Measurements from ENCODE around the gene GUK1.
A peak's percentile ranks its signal among the peaks of the same experiment; 100 is the strongest.
"Not testable (repeated sequence)": the region's sequence is repeated elsewhere in the genome, so short reads cannot be mapped to it uniquely, and the experiment has no call there.

The GUK1 gene

GRCh38 chr1:228177721-228178710 is 37.9 kb downstream of the GUK1 start:
- DNase-seq (ENCODE audit: low read depth), result no peak

- no peak for DNase-seq (ENCODE audit: low read depth)
These were observed 38.9 kb downstream of the GUK1 start for GRCh38 chr1:228178737-228179684.

DNA sequence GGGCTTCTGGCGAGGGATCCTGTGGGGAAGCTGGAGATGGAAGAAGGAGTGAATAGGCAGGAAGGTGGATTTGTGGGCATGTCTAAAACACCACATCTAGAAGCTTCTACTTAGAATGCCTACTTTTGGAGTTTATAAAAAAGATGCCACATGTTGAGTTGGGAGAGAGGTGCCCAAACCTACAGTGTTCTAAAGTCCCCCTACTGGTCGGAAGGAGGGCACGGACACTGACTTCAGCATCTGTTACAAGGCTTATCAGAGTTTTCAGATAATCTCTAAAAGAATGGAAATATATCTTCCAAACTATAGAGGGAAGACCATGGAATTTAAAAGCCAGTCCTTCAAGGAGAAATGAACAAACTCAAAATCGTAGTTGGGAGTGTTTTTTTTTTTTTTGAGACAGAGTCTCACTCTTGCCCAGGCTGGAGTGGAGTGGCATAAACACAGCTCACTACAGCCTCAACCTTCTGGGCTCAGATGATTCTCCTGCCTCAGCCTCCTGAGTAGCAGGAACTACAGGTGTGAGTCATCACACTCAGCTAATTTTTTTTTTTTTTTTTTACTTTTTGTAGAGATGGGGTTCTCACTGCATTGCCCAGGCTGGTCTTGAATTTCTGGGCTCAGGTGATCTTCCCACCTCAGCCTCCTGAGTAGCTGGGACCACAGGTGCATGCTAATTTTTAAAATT is 40.3 kb downstream of the GUK1 start:
- no peak for DNase-seq (ENCODE audit: low read depth)

DNA sequence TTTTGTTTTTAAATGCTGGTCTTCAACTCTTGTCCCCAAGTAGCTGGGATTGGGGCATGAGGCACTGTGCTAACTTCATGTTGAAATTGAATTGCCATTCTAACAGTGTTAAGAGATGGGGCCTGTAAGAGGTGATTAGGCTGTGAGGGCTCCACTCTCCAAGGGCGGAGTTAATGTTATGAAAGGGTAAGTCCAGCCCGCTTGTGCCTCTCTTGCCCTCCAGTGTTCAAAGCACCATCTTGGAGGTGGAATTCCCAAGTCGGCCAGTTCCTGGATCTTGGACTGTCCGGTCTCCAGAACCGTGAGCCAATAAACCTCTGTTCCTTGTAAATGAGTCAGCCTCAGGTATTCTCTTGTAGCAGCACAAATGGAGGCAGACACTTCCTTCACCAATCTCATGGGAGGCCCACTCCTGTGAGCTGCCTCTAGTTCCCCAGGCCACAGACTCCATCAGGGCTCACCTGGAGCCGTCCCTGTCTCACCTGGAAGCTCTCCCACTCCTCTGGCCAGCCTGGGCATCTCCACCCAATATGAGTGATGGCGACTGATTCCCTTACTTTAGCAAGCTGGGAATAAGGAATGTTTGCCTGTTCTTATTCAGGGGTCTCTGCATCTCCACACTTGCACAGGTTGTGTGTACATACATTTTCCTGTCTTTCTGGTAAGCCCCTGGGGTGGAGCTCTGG is 41.0 kb downstream of the GUK1 start:
- DNase-seq (ENCODE audit: low read depth), result no peak

DNA sequence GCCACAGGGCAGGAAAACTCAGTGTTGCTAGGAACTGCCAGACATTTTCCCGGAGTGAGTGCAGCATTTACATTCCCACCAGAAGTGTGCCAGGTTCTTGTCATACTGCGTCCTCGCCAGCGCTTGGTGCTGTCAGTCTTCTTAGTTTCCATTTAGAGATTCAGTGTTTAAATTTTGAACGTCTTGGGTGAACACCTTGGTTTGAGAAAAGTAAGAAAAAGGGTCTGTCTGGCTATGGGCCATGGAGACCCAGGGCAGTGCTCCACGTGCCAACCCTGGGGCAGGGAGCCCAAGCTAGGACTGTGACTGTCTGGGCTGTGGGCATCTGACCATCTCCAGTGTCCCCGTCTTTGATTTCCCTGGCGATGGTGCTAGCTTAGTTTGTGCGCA is 41.6 kb downstream of the GUK1 start:
- no peak for DNase-seq (ENCODE audit: low read depth)

- DNase-seq (ENCODE audit: low read depth), result no peak
These were observed 42.4 kb downstream of the GUK1 start for GRCh38 chr1:228182296-228183030.

- DNase-seq (ENCODE audit: low read depth), result no peak
These were observed 44.1 kb downstream of the GUK1 start for GRCh38 chr1:228184152-228184551.

DNA sequence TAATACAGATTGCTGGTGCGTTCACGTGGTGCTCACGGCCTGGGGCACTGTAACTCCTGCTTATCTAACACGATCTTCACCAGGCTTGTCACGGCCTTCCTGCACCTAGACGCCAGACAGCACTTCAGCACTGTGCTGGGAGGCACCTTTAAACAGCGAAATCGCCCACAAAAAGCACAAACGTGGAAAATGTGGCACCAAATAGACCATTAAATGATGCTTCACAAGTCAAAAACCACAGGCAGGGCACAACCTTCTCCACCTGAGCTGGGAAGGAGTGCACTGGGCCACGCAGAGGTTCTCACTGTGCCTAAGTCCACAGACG is 45.5 kb downstream of the GUK1 start:
- peak; percentile 26 for DNase-seq (ENCODE audit: low read depth)

- not testable (repeated sequence) for DNase-seq (ENCODE audit: low read depth)
These were observed 48.2 kb downstream of the GUK1 start for GRCh38 chr1:228188249-228188648.

GRCh38 chr1:228190182-228190581 is 50.1 kb downstream of the GUK1 start:
- DNase-seq (ENCODE audit: low read depth), result no peak

DNA sequence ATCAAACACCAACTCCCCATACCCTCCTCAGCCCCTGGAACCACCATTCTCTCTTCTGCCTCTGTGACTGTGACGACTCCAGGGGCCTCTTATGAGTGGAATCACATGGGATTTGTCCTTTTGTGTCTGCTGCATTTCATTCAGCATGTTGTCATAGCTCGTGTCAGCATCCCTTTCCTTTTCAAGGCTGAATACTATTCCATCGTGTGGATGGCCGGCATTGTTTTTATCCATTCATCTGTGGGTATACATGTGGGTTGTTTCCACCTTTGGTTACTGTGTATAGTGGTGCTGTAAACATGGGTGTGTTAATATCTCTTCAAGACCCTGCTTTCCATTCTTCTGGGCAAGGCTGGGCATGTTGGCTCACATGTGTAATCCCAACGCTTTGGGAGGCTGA is 50.7 kb downstream of the GUK1 start:
- no peak for DNase-seq (ENCODE audit: low read depth)

DNA sequence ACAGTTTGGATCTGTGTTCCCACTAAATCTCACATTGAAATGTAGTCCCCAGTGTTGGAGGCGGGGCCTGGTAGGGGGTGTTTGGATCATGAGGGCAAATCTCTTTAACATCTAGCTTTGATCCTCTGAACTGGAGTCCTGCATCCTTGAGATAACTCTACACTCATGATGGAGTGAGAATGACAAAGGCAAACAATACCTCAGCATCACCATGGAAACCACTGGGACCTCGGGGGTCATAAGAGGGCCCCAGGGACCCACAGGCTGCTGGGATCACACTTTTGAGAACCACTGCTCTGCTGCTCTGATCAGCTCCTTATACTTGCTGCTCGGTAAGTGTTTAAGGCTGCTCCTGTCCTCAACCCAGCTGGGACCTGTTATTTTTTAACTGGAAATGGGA is 54.4 kb downstream of the GUK1 start:
- DNase-seq (ENCODE audit: low read depth), result no peak

DNA sequence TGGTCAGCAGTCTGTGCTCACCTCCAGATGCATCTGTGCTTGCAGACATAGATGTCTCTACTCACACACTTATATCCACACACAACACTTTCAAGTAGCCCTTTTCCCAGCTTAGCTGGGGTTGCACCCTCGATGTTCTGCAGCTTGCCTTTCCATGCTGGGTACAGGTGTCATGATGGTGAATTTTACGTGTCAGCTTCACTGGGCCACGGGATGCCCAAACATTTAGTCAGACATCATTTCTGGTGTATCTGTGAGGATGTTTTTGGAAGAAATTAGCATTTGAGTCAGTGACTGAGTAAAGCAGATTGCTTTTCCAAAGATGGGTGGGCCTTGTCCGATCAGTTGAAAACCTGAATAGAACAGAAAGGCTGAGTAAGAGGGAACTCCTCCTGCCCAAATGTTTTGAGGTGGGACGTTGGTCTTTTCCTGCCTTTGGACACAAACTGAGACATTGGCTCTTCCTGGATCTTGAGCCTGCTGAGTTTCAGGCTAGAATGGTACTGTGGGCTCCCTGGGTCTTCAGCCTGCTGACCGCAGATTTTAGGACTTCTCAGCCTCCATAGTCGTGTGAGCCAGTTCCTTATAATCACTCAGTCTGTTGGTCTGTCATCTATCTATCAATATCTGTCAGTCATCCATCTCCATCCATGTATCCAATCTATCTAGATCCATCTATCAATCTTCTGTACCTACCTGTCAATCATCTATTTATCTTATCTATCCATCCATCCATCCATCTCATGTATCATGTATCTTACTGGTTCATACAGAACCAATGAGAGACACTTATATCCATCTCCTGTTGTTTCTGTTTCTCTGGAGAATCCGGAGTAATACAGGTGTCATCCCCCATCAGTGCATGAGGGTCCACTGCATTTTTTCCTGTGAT is 55.1 kb downstream of the GUK1 start:
- DNase-seq (ENCODE audit: low read depth), result no peak

- DNase-seq (ENCODE audit: low read depth), result no peak
These were observed 57.6 kb downstream of the GUK1 start for GRCh38 chr1:228197555-228198147.
